LoVo (cell line): Measurements from ENCODE around the gene NAA25.
"Not testable (repeated sequence)": the region's sequence is repeated elsewhere in the genome, so short reads cannot be mapped to it uniquely, and the experiment has no call there.

Experiments
- DNase-seq: peaks from one replicate; pipeline ENCODE4 v3.0.0-alpha.2; 2016; ENCODE audit warnings: low spot score

The NAA25 gene

DNA sequence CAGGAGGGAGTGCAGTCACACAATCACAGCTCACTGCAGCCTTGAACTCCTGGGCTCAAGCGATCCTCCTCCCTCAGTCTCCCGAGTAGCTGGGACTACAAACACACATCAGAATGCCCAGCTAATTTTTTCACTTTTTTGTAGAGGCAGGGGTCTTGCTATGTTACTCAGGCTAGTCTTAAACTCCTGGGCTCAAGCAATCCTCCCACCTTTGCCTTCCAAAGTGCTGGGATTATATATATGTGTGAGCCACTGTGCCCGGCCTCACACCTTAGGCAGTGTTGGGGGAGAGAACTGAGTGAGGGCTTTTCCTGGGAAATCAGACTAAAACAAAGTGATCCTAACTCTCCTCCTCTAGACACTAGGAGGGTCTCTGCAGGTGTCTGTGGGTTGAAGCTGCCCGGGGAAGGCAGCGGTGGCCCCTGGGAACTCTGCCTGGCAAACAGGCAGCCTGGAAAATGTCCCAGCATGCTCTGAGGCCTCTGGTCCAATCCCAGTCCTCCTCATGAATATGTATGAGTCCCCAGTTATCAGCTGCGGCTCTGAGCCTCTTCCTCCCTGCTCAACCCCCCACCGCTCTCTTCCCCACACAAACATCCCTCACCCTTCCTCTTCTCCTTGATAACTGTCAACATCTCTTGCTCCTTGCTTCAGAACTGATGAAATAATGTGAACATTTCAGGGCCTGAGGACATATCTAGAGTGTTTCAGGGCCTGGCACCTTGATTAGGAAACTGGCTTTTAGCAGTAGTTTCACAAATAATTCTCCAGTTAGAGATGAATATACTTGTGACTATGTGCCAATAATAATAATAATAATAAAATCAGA lies 7.9 kb upstream of the NAA25 start:
- DNase-seq: no peak

DNA sequence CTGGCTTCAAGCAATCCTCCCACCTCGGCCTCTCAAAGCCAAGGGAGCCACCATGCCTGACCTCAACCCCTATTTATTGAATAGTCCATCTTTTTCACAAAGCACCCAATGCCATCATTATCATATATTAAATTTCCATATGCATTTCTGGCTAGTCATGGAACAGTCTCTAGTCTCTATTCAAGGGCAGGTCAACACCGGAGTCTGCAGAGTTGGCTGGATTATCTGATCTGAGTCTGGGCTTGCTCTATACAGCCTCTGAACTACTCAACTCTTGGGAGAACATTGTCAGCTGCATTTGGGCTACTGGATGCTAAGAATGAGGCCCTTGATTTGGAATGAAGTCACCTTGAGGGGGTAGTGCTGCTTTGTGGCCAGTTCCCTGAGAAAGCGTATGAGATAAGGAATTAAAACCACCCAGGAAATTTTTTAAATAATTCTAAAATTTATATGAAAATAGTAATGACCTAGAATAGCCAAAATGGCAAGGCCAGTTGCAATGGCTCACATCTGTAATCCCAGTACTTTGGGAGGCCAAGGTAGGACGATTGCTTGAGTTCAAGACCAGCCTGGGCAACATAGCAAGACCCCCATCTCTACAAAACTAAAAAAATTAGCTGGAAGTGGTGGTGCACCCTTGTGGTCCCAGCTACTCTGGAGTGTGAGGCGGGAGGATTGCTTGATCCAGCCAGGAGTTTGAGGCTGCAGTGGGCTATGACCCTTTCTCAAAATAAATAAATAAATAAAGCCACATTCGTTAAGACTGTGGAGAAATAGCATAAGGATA lies 6.9 kb upstream of the NAA25 start:
- no peak for DNase-seq

- peak; percentile 51 for DNase-seq
Observed at GRCh38 chr12:112112409-112113133, 4.0 kb upstream of the NAA25 start.

DNA sequence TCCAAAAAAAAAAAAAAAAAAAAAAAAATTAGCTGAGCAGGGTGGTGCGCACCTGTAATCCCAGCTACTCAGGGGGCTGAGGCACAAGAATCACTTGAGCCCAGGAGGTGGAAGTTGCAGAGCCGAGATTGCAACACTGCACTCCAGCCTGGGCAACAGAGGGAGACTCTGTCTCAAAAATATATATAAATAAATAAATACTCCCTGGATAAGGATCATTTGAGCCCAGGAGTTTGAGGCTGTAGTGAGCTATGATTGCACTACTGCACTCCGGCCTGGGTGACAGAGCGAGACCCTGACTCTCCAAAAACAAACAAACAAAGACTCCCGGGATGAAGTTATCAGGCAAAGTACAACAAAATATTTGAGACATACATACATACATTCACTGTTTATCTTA lies 3.3 kb upstream of the NAA25 start:
- no peak for DNase-seq

DNA sequence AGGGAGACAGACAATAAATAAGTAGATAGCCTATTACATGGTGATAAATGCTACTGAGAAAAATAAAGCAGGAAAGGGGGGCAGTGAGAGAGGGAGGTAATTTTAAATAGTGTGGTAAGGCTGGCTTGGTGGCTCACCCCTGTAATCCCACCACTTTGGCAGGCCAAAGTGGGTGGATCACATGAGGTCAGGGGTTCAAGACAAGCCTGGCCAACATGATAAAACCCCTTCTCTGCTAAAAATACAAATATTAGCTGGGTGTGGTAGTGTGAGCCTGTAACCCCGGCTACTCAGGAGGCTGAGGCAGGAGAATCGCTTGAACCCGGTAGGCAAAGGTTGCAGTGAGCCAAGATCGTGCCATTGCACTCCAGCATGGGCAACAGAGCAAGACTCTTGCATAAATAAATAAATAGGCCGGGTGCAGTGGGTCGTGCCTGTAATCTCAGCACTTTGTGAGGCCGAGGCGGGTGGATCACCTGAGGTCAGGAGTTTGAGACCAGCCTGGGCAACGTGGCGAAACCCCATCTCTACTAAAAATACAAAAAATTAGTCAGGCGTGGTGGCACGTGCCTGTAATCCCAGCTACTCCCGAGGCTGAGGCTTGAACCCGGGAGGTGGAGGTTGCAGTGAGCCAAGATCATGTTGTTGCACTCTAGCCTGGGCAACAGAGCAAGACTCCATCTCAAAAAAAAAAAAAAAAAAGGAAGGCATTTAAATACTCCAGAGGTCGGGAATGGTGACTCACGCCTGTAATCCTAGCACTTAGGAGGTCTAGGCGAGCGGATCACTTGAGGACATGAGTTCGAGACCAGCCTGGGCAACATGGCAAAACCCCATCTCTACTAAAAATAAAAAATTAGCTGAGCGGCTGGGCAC lies 2.4 kb upstream of the NAA25 start:
- not testable (repeated sequence) for DNase-seq

DNA sequence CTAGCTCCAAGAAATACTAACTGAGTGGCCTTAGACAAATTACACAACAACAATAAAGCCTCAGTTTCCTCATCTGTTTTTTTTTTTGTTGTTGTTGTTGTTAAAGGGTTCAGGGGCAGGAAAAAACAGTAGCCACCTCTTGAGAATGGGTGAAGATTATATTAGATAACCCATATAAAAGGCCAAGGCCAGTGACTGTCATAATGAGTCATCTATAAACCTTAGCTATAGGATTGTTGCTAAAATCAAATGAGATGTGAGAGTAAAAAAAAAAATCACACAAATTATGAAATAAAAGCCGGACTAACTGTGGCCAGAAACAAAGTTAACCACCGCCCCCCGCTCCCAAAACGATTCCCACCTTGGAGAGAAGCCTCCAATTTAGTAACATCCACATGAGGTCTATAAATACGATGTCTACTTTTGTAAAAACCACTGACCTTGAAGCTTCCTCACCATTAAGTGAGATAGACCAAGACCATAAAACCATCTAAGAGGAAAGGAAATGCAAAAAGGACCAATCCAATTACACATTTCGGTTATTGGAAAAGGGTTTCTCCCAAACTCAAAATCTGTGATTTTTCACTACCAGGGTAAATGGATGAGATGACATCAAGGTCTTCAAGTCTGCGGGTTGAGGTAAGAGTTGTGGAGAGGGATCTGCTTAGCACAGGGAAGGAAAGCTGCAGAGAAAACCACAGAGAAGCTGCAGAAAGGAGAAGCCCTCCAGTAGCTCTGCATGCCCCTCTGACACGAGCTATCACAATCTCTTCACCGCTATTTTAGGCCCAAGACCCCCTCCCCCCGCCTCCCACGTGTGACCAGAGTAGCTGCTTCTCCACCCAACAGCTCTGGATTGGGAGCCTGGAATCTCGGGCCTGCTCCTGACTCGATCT lies 1.0 kb downstream of the NAA25 start:
- DNase-seq: no peak

- no peak for DNase-seq
Observed at GRCh38 chr12:112105891-112106290, 2.7 kb downstream of the NAA25 start.

DNA sequence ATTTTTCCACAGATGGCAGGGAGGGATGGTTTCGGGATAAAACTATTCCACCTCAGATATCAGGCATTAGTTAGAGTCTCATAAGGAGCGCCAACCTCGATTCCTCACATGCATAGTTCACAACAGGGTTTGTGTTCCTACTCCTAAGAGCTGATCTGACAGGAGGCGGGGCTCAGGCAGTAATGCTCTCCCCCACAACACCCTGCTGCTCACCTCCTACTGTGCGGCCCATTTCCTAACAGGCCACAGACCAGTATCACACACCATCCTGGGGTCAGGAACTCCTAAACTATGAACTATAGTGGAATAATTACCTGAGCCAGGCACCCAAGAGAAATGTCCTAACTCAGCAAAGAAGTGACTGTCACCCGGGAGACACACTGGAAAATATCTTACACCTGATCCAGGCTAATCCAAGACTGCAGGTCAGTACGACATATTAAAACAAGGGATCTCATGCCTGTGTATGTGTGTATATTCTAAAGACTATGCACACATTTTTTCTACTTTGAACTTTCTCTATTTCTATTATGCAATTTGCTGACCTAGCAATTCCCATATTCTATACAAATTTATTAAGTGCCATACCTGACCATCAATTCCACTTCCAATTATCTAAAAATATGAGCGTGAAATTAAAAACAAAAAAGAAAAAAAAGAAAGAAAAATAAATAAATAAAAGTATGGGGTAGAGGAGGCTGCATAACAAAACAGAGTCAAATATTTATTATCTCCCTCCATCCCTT lies 4.7 kb downstream of the NAA25 start:
- DNase-seq: no peak

DNA sequence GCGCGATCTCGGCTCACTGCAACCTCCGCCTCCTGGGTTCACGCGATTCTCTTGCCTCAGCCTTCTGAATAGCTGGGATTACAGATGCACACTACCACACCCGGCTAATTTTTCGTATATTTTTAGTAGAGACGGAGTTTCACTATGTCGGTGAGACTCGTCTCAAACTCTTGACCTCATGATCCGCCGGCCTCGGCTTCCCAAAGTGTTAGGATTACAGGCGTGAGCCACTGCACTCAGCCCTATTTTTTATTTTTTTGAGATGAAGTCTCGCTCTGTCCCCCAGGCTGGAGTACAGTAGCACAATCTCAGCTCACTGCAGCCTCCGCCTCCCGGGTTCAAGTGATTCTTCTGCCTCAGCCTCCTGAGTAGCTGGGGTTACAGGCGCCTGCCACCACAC lies 5.8 kb downstream of the NAA25 start:
- not testable (repeated sequence) for DNase-seq

DNA sequence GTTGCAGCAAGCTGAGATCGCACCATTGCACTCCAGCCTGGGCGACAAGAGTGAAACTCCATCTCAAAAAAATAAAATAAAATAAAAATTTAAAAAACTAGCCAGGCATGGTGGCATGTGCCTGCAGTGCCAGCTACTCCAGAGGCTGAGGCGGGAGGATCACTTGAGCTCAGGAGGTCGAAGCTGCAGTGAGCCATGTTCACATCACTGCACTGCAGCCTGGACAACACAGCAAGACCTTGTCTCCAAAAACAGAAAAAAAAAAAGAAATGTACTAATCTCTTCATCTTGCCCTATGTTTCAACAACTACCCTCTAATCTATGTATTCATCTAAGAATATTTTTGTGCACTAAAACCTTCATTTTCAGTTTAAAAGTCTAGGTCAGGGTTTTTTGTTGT lies 6.5 kb downstream of the NAA25 start:
- no peak for DNase-seq

DNA sequence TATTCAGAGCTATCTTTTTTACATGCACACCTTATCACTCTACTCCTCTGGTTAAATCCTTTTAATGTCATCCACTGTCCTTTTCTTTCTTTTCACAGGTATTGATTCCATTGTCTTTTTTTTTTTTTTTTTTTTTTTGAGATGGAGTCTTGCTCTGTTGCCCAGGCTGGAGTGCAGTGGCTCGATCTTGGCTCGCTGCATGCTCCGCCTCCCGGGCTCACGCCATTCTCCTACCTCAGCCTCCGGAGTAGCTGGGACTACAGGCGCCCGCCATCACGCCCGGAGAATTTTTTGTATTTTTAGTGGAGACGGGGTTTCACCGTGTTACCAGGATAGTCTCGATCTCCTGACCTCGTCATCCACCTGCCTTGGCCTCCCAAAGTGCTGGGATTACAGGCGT lies 8.1 kb downstream of the NAA25 start:
- DNase-seq: not testable (repeated sequence)

DNA sequence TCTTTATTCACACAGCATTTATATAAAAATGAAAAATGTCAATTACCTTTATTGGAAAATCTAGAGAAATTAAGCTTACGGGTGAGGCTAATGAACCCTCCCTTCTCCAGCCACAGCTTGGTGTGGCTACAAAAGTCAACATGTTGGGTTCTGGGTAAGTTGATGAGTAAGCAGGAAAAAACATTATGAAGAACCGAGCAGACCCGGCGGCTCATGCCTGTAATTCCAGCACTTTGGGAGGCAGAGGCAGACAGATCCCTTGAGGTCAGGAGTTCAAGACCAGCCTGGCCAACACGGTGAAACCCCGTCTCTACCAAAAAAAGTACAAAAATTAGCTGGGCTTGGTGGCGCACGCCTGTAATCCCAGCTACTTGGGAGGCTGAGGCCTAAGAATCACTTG lies 10.9 kb downstream of the NAA25 start:
- no peak for DNase-seq

DNA sequence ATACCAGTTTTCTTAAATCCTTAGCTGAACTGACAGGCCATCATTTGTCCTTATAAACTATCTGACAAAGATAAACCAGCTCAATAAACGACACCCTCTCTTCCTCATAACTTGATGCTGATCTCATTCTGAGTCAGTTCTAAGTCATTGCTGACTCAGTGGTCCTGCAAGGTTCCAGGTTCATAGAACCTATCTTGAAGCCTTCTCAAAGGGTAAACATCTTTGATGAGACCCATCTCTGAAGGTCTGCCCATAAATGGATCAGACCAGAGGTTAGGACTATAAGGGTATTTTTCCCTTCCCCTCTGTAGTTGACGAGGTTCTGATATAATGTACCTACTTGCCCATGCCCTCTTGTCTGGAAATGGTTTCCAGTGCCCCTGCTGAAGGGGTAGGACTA lies 11.9 kb downstream of the NAA25 start:
- DNase-seq: peak; percentile 77

DNA sequence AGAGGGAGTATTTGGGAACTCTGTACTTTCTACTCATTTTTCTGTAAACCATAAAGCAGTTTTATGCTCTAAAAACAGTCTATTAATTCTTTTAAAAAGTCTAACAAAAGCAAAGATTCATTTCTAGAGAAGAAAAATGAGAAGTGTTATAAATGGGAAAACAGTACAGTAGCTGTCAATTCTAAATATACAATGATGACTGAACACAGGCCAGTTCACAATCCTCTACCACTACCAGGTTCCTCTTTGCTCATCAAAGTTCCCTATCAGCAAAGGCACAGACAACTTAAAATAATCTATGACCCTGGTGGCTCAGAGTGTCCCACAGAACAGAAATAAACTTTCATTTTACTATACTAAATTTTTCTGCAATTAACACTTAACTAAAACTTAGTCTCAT lies 12.5 kb downstream of the NAA25 start:
- DNase-seq: no peak

GRCh38 chr12:112091563-112091962 lies 17.0 kb downstream of the NAA25 start:
- DNase-seq: no peak

GRCh38 chr12:112087851-112088250 lies 20.7 kb downstream of the NAA25 start:
- no peak for DNase-seq

DNA sequence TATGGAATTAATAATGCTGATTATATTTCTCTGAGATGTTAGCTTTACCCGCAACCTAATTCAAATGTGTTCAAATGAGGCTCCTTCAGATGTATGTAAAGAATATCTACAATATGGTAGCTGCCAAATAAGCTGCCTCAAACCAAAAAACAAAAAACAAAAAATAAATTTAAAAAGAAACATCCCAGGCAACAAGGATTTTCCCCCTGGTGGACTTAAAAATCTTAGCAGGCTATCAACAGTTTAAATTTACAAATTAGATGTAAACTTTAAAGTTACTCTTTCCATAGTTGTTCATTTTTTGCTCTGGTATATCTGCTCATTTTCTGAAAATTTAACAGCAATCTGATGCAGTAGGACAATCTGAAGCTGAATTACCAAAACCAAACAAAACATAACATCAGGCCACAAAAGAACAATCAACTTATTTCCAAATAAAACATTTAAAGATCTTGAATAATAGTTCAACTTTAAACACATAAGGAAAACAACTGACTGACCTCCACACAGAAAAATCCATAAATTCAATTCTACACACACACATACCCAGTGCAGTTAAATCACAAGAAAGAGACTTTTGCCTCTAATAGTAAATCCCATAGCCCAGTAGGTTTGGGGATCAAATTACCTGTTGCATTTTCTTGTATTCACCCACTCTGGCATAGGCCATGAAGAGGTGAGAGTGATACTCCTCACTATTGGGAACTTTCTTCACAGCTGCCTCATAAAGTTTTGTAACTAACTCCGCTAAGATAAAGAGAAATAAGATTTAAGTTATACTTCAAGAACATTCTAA lies 21.3 kb downstream of the NAA25 start:
- DNase-seq: no peak

- DNase-seq: no peak
Observed at GRCh38 chr12:112066566-112066965, 42.0 kb downstream of the NAA25 start.

DNA sequence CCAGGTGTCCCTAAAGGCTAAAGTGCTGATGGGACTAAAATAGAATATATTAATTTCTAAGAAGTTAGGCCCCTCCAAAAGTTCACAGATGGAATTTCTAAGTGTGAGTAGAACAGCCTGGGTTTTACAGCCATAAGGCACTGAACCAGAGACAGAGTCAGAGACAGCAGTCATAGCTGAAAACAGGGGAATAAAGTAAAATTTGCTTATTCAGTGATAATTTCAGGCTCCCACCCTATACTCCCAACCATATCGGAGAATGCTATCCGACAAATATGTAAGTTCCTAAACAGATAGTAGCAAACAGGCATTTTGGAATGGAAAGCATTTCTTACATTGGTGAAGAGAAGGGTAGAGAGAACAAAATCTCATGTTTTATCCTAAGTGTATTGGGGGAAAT lies 45.3 kb downstream of the NAA25 start:
- no peak for DNase-seq
